GM19397 (cell line): Measurements from ENCODE around the gene NUP35.
"Not testable (repeated sequence)": the region's sequence is repeated elsewhere in the genome, so short reads cannot be mapped to it uniquely, and the experiment has no call there.

Source experiments
- ATAC-seq: cut with Tn5 transposase; IDR thresholded peaks from one replicate; pipeline ENCODE4 v1.9.1; 2021; ENCODE audit warnings: mild to moderate bottlenecking, moderate library complexity; ENCODE audit not compliant: unreplicated experiment

Gene NUP35

GRCh38 chr2:183126635-183127034 lies 2.4 kb downstream of the NUP35 start:
- ATAC-seq = no peak

DNA sequence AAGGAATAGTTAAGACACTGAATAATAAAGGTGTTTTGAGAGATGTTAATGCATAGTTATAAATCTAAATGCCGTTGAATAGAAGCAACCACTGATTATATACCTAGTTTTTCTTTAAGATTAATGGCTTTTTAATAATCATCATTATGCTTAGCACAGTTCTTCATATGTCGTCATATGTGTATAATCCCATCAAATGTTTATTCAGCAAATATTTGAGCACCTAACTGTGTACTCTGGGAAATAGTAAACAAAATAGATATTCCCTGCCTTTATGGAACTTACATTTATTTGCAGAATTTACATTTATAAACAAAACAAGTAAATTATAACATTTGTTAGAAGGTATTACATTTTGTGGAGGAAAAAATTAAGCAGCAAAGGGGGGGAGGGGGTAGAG lies 9.8 kb downstream of the NUP35 start:
- no peak for ATAC-seq

- ATAC-seq = no peak
Observed at GRCh38 chr2:183148955-183149354, 24.7 kb downstream of the NUP35 start.

DNA sequence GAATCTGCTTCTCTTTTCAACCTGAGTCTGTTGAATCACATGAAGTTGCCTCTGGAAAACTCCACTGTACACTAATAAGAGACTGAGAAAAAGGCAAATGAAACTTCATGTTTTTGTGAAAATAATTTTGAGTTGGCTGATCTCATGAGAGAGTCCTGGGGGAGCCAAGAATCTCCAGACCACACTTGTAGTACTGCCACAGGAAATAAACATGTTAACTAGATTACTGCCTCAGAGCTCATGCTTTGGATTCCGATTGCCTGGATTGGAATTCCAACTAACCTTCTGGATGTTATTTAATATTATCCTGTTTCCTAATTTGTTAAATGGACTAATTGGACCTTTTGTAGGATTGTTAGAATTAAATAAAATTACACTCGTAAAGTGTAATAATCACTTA lies 25.2 kb downstream of the NUP35 start:
- no peak for ATAC-seq

DNA sequence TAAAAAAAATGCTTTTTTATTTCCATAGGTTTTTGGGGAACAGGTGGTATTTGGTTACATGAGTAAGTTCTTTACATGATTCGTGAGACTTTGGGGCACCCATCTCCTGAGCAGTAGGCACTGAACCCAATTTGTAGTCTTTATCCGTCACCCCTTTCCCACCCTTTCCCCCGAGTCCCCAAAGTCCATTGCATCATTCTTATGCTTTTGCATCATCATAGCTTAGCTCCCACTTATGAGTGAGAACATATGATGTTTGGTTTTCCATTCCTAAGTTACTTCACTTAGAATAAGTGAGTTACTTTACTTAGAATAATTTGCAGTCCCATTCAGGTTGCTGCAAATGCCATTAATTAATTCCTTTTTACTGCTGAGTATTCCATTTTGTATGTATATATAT lies 28.0 kb downstream of the NUP35 start:
- not testable (repeated sequence) for ATAC-seq

DNA sequence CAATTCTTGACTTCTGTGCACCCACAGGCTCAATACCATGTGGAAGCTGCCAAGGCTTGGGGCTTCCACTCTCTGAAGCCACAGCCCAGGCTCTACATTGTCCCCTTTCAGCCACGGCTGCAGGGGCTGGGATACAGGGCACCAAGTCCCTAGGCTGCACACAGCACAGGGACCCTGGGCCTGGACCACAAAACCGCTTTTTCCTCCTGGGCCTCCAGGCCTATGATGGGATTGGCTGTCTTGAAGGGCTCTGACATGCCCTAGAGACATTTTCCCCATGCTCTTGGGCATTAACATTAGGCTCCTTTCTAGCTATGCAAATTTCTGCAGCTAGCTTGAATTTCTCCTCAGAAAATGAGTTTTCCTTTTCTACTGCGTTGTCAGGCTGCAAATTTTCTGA lies 29.7 kb downstream of the NUP35 start:
- no peak for ATAC-seq

- ATAC-seq = not testable (repeated sequence)
Observed at GRCh38 chr2:183154772-183155171, 30.5 kb downstream of the NUP35 start.

DNA sequence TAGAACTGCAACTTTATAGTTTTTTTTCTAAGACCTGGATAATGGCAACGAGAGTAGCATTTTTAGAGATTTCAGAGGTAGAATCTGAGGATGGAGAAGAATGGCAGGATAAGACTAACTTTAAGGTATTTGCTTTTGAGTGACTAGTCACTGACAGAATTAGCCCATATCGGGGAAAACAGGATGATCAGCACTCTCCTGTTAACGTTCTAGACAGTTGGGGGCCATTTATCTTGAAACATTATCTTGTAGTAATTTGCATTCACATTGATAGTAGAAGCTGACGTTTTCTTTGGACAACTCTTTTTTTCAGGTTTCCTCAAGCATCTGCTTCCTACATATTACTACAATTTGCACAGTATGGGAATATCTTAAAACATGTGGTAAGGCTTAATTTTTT lies 32.9 kb downstream of the NUP35 start:
- no peak for ATAC-seq

- no peak for ATAC-seq
Observed at GRCh38 chr2:183162362-183162761, 38.1 kb downstream of the NUP35 start.

DNA sequence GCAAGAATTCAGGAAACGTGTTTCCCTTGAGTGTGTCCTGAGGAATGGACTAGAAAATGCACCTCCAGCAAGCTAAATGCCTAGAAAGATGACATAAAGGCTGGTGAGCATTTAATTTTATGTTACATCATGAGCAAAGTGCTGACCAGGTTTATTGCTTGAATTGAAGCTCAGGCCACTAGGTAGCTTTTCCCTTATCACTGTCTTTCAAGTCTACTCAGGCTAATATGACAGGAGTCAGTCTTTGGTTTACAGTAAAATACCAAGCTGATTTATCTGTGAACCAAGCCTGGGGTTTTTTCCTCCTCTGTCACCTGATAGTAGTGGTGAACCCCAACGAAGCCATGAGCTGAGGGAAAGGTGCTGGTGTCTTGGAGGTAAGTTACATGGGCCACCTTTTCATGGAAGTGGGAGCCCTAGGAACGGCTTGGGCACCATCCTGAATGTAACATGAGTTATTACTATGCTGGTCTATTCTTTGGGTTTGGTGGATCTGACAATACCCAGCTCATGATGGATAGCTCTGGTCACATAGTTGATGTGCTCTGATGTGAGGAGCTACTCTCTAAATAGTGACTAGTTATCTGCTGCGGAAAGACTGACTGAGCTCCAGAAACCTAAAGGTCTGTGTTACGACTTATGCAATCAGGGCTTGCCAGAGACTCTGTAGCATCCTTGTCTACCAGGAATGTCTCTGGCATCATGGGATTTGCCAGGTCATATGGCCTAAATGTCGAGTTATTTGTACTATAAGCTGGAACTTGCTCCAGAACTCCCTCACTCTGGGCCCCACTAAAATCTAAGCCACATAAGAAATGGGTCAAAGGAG lies 39.8 kb downstream of the NUP35 start:
- no peak for ATAC-seq

GRCh38 chr2:183164650-183165015 lies 40.4 kb downstream of the NUP35 start:
- no peak for ATAC-seq

DNA sequence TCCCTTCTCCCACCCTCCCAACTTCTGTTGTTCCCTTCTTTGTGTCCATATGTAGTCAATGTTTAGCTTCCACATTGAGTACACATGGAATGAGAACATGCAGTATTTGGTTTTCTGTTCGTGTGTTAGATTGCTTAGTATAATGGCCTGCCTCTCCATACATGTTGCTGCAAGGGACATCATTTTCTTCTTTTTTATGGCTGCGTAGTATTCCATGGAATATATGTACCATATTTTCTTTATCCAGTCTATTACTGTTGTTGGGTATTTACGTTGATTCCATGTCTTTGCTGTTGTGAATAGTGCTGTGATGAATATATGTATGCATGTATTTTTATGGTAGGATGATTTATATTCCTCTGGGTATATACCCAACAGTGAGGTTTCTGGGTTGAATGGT lies 42.0 kb downstream of the NUP35 start:
- ATAC-seq = no peak

DNA sequence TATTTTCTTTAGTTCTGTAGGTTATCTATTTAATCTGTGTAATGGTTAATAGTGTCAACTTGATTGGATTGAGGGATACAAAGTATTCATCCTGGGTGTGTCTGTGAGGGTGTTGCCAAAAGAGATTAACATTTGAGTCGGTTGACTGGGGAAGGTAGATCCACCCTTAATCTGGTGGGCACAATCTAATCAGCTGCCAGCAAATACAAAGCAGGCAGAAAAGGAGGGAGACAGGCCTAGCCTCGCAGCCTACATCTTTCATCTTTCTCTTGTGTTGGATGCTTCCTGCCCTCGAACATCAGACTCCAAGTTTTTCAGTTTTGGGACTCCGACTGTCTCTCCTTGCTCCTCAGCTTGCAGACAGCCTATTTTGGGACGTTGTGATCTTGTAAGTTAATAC lies 42.7 kb downstream of the NUP35 start:
- ATAC-seq = not testable (repeated sequence)

DNA sequence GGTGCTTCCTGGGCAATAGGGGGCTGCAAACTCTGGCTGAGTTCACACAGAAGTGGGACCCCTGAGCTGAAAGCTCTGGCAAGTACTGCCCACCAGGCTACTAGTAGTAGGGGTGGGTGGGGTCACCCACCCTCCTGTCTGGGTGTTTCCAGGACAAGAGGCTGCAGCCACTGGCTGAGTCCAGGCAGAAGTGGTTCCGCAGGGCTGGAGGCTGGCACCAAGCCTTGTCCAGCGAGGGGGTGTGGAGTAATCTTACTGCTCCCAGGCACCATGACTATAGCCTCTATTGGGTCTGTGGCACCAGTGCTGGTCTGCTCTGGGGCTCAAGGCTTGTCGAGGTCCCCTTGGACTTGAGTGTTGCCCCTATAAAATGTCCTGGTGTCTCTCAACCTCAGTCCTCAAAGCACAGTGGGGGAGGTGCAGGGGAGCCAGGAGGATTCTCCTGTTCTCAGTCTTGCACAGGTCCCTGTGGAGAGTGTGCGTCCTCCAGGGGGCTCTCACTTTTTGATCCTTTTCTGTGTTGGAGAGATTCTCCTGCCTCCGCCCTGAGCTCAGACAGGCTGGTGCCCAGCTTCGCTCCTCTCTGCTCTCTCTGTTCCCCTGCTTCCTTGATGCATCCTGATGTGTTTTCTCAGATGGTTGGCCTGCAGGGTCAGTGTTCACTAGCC lies 48.1 kb downstream of the NUP35 start:
- ATAC-seq = no peak

GRCh38 chr2:183179156-183179555 lies 54.9 kb downstream of the NUP35 start:
- no peak for ATAC-seq

GRCh38 chr2:183185534-183185933 lies 61.3 kb downstream of the NUP35 start:
- ATAC-seq = no peak

GRCh38 chr2:183186296-183186695 lies 62.1 kb downstream of the NUP35 start:
- no peak for ATAC-seq

DNA sequence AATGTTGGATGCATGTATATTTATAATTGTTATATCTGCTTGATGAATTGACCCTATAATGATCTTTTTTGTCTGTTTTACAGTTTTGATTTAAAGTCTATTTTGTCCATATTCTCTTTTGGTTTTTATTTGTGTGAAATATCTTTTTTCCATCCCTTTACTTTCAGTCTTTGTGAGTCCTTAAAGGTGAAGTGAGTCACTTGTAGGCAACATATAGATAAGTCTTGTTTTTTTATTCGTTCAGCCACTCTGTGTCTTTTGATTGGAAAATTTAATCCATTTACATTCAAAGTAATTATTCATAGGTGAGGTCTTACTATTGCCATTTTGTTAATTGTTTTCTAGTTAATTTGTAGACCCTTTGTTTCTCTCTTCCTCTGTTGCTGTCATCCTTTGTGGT lies 62.5 kb downstream of the NUP35 start:
- no peak for ATAC-seq

DNA sequence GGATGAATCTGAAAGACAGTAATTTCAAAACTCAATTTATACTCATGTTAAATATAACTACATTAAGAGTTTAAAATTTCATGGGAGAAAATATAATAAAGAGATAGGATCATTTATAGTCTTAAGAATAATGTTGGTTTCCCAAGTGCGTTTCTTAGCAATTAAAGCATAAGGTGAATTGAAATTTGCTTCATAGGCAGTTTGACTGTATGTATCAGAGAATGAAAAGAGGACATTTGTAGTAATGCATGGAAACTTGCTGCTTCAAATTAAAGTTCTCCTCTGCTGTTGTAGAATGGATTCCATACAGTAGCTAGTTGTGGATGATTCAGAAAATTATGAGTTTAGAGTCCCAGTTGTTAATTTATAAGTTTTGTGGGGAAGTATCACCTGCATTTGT lies 68.1 kb downstream of the NUP35 start:
- no peak for ATAC-seq

DNA sequence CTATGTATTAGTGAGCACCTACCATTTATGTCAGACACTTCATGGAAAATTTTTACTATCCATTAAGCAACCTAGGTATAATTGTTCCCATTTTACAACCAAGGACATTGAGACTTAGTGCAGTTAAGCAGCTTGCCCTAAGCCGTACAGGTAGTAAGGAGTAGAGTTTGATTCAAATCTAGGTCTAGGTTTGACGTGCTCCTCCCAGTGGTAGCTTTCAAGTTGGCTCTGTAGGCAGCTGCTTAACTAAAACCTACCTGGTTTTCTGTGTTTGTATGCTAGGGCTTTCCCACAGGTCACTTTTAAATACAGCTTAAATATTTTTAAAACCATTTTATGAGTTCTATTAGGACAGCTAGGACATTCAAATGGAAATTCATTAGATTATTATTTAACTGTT lies 69.7 kb downstream of the NUP35 start:
- no peak for ATAC-seq

GRCh38 chr2:183195397-183195796 lies 71.2 kb downstream of the NUP35 start:
- no peak for ATAC-seq

GRCh38 chr2:183195998-183196409 lies 71.8 kb downstream of the NUP35 start:
- no peak for ATAC-seq

GRCh38 chr2:183204397-183204796 lies 80.2 kb downstream of the NUP35 start:
- ATAC-seq = no peak
